Measurements from ENCODE around the gene C2orf42. TPM values are rescaled to one million over a fixed set of nuclear protein-coding genes. Genes with fewer than 3 reads are reported as not detected.
"Not testable (repeated sequence)": the region's sequence is repeated elsewhere in the genome, so short reads cannot be mapped to it uniquely, and the experiment has no call there.

The C2orf42 gene
- total RNA-seq, result 10 to 100 TPM; 12.5 to 14.4 (median 13.4) TPM
- 4.1 TPM for polyA plus RNA-seq
- long read RNA-seq, donor 1, partial matches to known transcripts, result 0 of 10 reads
- long read RNA-seq, donor 1, other reads (novel, unspliced or antisense), result 7 of 10 reads
- long read RNA-seq, donor 2, partial matches to known transcripts, result 0 of 4 reads
- long read RNA-seq, donor 2, other reads (novel, unspliced or antisense), result 2 of 4 reads
- long read RNA-seq, donor 3, transcript C2orf42-201 (10 exons, 2,581 nt), result major isoform, 8 of 21 reads
- long read RNA-seq, donor 3, partial matches to known transcripts, result 2 of 21 reads
- long read RNA-seq, donor 3, other reads (novel, unspliced or antisense), result 10 of 21 reads
- long read RNA-seq, donor 4, partial matches to known transcripts, result 0 of 7 reads
- long read RNA-seq, donor 4, other reads (novel, unspliced or antisense), result 7 of 7 reads

- Histone ChIP-seq H3K9me3 (ENCODE audit: control insufficient read depth, low read length) (no peaks in the 10 kb centered on the region), H3K27me3 (ENCODE audit: control insufficient read depth, insufficient read depth) (no peaks in the 10 kb centered on the region), H3K27ac (ENCODE audit: low read length) (peak within 1 kb of the TSS; percentile 96), H3K4me1 (ENCODE audit: control insufficient read depth, insufficient read depth, low read length) (no peaks in the 10 kb centered on the region), H3K4me3 (ENCODE audit: low read length) (peak within 1 kb of the TSS; percentile 70)
- intact Hi-C loops (cut with DNase I), result no loop called here
- under 1% methylated on average over 60 of the region's 60 CpGs for WGBS
- DNase-seq, result peak; percentile 97 to 98 (median 98)
- peak; percentile 99 for ATAC-seq
These were observed at the start of gene C2orf42 for GRCh38 chr2:70190418-70191243. C2orf42 (minus strand) TSS chr2:70191019; CDS start chr2:70181985, 9,034 bp downstream.

GRCh38 chr2:70240599-70240998 lies 49.8 kb upstream of the C2orf42 start:
- Histone ChIP-seq H3K4me1 (ENCODE audit: control insufficient read depth, insufficient read depth, low read length) (peaks cover 9% of the 10 kb centered on the region), H3K4me3 (ENCODE audit: low read length) (no peak overlapping the region), H3K9me3 (ENCODE audit: control insufficient read depth, low read length) (no peaks in the 10 kb centered on the region), H3K27ac (ENCODE audit: low read length) (no peak overlapping the region), H3K27me3 (ENCODE audit: control insufficient read depth, insufficient read depth) (no peaks in the 10 kb centered on the region)
- intact Hi-C loops (cut with DNase I), result no loop called here
- no peak for DNase-seq
- no peak for ATAC-seq
- WGBS, result 91% methylated on average over 3 of the region's 3 CpGs

- no peaks in the 10 kb centered on the region for H3K27me3 ChIP-seq (ENCODE audit: control insufficient read depth, insufficient read depth)
- no peak overlapping the region for H3K4me3 ChIP-seq (ENCODE audit: low read length)
- H3K4me1 ChIP-seq (ENCODE audit: control insufficient read depth, insufficient read depth, low read length), result peaks cover 2% of the 10 kb centered on the region
- no peak for ATAC-seq
- WGBS, result 61% methylated on average over 3 of the region's 3 CpGs
- no peaks in the 10 kb centered on the region for H3K9me3 ChIP-seq (ENCODE audit: control insufficient read depth, low read length)
- H3K27ac ChIP-seq (ENCODE audit: low read length), result no peak overlapping the region
- intact Hi-C loops (cut with DNase I), result no loop called here
- DNase-seq, result no peak
These were observed 43.1 kb upstream of the C2orf42 start for GRCh38 chr2:70233926-70234325.

- intact Hi-C loops (cut with DNase I), result no loop called here
- WGBS, result 91% methylated on average over 2 of the region's 2 CpGs
These were observed 36.0 kb upstream of the C2orf42 start for GRCh38 chr2:70226781-70227180.

GRCh38 chr2:70223305-70223704 lies 32.5 kb upstream of the C2orf42 start:
- H3K4me1 ChIP-seq (ENCODE audit: control insufficient read depth, insufficient read depth, low read length); H3K27me3 ChIP-seq (ENCODE audit: control insufficient read depth, insufficient read depth); H3K4me3 ChIP-seq (ENCODE audit: low read length); DNase-seq; intact Hi-C loops (cut with DNase I); ATAC-seq; H3K27ac ChIP-seq (ENCODE audit: low read length); H3K9me3 ChIP-seq (ENCODE audit: control insufficient read depth, low read length): not testable (repeated sequence)
- 97% methylated on average over 3 of the region's 3 CpGs for WGBS

More at GRCh38 chr2:70226781-70227180, 36.0 kb upstream of the C2orf42 start:
- Histone ChIP-seq H3K27me3 (ENCODE audit: control insufficient read depth, insufficient read depth) (no peaks in the 10 kb centered on the region), H3K4me1 (ENCODE audit: control insufficient read depth, insufficient read depth, low read length) (no peaks in the 10 kb centered on the region), H3K27ac (ENCODE audit: low read length) (no peak overlapping the region), H3K9me3 (ENCODE audit: control insufficient read depth, low read length) (no peaks in the 10 kb centered on the region), H3K4me3 (ENCODE audit: low read length) (no peak overlapping the region)
- ATAC-seq, result no peak
- DNase-seq, result no peak

- Histone ChIP-seq H3K9me3 (ENCODE audit: control insufficient read depth, low read length) (no peaks in the 10 kb centered on the region), H3K4me3 (ENCODE audit: low read length) (no peak overlapping the region), H3K27me3 (ENCODE audit: control insufficient read depth, insufficient read depth) (no peaks in the 10 kb centered on the region), H3K27ac (ENCODE audit: low read length) (no peak overlapping the region), H3K4me1 (ENCODE audit: control insufficient read depth, insufficient read depth, low read length) (no peaks in the 10 kb centered on the region)
- 92% methylated on average over 3 of the region's 3 CpGs for WGBS
- ATAC-seq, result no peak
- DNase-seq, result no peak
- intact Hi-C loops (cut with DNase I), result no loop called here
These were observed 24.2 kb upstream of the C2orf42 start for GRCh38 chr2:70214953-70215549.

GRCh38 chr2:70214365-70214764 lies 23.5 kb upstream of the C2orf42 start:
- no peak for ATAC-seq
- Histone ChIP-seq H3K27ac (ENCODE audit: low read length) (no peak overlapping the region), H3K4me3 (ENCODE audit: low read length) (no peak overlapping the region), H3K4me1 (ENCODE audit: control insufficient read depth, insufficient read depth, low read length) (no peaks in the 10 kb centered on the region), H3K9me3 (ENCODE audit: control insufficient read depth, low read length) (no peaks in the 10 kb centered on the region), H3K27me3 (ENCODE audit: control insufficient read depth, insufficient read depth) (no peaks in the 10 kb centered on the region)
- no peak for DNase-seq
- 92% methylated on average over 1 of the region's 1 CpG for WGBS
- intact Hi-C loops (cut with DNase I), result no loop called here

GRCh38 chr2:70212298-70212932 lies 21.6 kb upstream of the C2orf42 start:
- WGBS, result 81% methylated on average over 3 of the region's 3 CpGs
- Histone ChIP-seq H3K9me3 (ENCODE audit: control insufficient read depth, low read length) (no peaks in the 10 kb centered on the region), H3K27ac (ENCODE audit: low read length) (no peak overlapping the region), H3K4me3 (ENCODE audit: low read length) (no peak overlapping the region), H3K4me1 (ENCODE audit: control insufficient read depth, insufficient read depth, low read length) (no peaks in the 10 kb centered on the region), H3K27me3 (ENCODE audit: control insufficient read depth, insufficient read depth) (no peaks in the 10 kb centered on the region)
- intact Hi-C loops (cut with DNase I), result no loop called here
- ATAC-seq (no peak), DNase-seq (no peak)

GRCh38 chr2:70211595-70211994 lies 20.8 kb upstream of the C2orf42 start:
- ATAC-seq (no peak), DNase-seq (no peak)
- Histone ChIP-seq H3K9me3 (ENCODE audit: control insufficient read depth, low read length) (no peaks in the 10 kb centered on the region), H3K4me1 (ENCODE audit: control insufficient read depth, insufficient read depth, low read length) (no peaks in the 10 kb centered on the region), H3K27me3 (ENCODE audit: control insufficient read depth, insufficient read depth) (no peaks in the 10 kb centered on the region), H3K4me3 (ENCODE audit: low read length) (no peak overlapping the region), H3K27ac (ENCODE audit: low read length) (no peak overlapping the region)
- 83% methylated on average over 2 of the region's 2 CpGs for WGBS
- intact Hi-C loops (cut with DNase I), result no loop called here

- H3K27ac ChIP-seq (ENCODE audit: low read length), result no peak overlapping the region
- intact Hi-C loops (cut with DNase I), result no loop called here
- no peaks in the 10 kb centered on the region for H3K4me1 ChIP-seq (ENCODE audit: control insufficient read depth, insufficient read depth, low read length)
- H3K9me3 ChIP-seq (ENCODE audit: control insufficient read depth, low read length), result no peaks in the 10 kb centered on the region
- no peak overlapping the region for H3K4me3 ChIP-seq (ENCODE audit: low read length)
- WGBS, result 83% methylated on average over 8 of the region's 8 CpGs
- ATAC-seq, result no peak
- no peak for DNase-seq
- H3K27me3 ChIP-seq (ENCODE audit: control insufficient read depth, insufficient read depth), result no peaks in the 10 kb centered on the region
These were observed 13.6 kb upstream of the C2orf42 start for GRCh38 chr2:70204452-70204851.
